Mucosa of descending colon (tissue), 3 donors: Measurements from ENCODE around the gene TACR2. TPM values are rescaled to one million over a fixed set of nuclear protein-coding genes. Genes with fewer than 3 reads are reported as not detected.

ENCODE experiments used
- ATAC-seq: fragments of 200-7000 bp; cut with Tn5 transposase; one replicate; pipeline ENCODE4 v1.9.1; 2020; ENCODE audit warnings: mild to moderate bottlenecking, moderate library complexity
- DNase-seq, 3 donors: peaks; one replicate each; pipeline ENCODE4 v3.0.0-alpha.2; 2020
- H3K36me3 ChIP-seq: fragments of 200-600 bp; one replicate; pipeline ENCODE4 v1.8.0; 2021; ENCODE audit warnings: low read depth, mild to moderate bottlenecking
- H3K4me1 ChIP-seq: fragments of 200-600 bp; one replicate; pipeline ENCODE4 v1.8.0; 2021; ENCODE audit warnings: low read depth, mild to moderate bottlenecking
- H3K4me3 ChIP-seq: fragments of 200-600 bp; one replicate; pipeline ENCODE4 v1.8.0; 2021; ENCODE audit warnings: mild to moderate bottlenecking
- H3K9me3 ChIP-seq: fragments of 200-600 bp; one replicate; pipeline ENCODE4 v1.8.0; 2021; ENCODE audit warnings: mild to moderate bottlenecking
- intact Hi-C, 2 donors: fragments of 100-400 bp; cut with DNase I in 1 of 2; cut with micrococcal nuclease in 1 of 2; formaldehyde crosslinking; loops; one replicate each; pipeline versions ENCODE4 v1.11.0 to v1.11.1; 2022; cut with DNase I, micrococcal nuclease
- total RNA-seq, 3 donors: library from RNA; stranded (reverse); fragmentation: NEBNext Ultra II Directional in 2 of 3; extraction: Animal tissue kit (Norgen Biotek cat#: 25700) in 2 of 3; gene quantifications; one replicate each; pipeline versions ENCODE4 v1.2.1 to v1.2.4, GENCODE V29; 2021 to 2023
- TF ChIP-seq, protein P1 (sequence below): fragments of 200-600 bp; IDR thresholded peaks from one replicate; pipeline ENCODE4 v1.8.0; 2022; ENCODE audit warnings: antibody characterized with exemption, mild to moderate bottlenecking
- donor health status: DM: no; HTN: no; CAD: no; lungs with moderate emphysema.
- donor health status: DM: no; HTN: no; CAD: no.
- donor health status: DM: no; HTN: yes; CAD: no.

The TACR2 gene
- total RNA-seq, 3 donors from 2014 or later = 6.3 to 204 (median 9.5) TPM

- Histone ChIP-seq H3K9me3 (no peaks in the 10 kb centered on the region), H3K4me3 (no peak overlapping the region), H3K4me1 (peaks cover 9% of the 10 kb centered on the region), H3K36me3 (no peaks in the 10 kb centered on the region)
- no peak for ATAC-seq
- intact Hi-C loops = no loop called here
- DNase-seq = no peak
- TF ChIP-seq, protein P1, sequence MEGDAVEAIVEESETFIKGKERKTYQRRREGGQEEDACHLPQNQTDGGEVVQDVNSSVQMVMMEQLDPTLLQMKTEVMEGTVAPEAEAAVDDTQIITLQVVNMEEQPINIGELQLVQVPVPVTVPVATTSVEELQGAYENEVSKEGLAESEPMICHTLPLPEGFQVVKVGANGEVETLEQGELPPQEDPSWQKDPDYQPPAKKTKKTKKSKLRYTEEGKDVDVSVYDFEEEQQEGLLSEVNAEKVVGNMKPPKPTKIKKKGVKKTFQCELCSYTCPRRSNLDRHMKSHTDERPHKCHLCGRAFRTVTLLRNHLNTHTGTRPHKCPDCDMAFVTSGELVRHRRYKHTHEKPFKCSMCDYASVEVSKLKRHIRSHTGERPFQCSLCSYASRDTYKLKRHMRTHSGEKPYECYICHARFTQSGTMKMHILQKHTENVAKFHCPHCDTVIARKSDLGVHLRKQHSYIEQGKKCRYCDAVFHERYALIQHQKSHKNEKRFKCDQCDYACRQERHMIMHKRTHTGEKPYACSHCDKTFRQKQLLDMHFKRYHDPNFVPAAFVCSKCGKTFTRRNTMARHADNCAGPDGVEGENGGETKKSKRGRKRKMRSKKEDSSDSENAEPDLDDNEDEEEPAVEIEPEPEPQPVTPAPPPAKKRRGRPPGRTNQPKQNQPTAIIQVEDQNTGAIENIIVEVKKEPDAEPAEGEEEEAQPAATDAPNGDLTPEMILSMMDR = no peak
Measured at GRCh38 chr10:69353977-69354635, 62.6 kb downstream of the TACR2 start.

Other genes with a start within 250 kb of the TACR2 start
- gene SUPV3L1, start 236.7 kb downstream of the TACR2 start, total RNA-seq = 10 to 100 TPM; 23.7 to 33.5 (median 27.5) TPM
- gene HKDC1, start 196.6 kb downstream of the TACR2 start, total RNA-seq = 10 to 100 TPM; 20.2 to 31.2 (median 23.9) TPM
- 100 to 1,000 TPM in 1 of 3 donors, 10 to 100 TPM in 2; 63.9 to 102 (median 81.3) TPM for gene HK1, start 138.4 kb downstream of the TACR2 start, total RNA-seq
- gene TSPAN15, start 34.5 kb upstream of the TACR2 start, total RNA-seq = 100 to 1,000 TPM; 118 to 183 (median 139) TPM
- 1 to 10 TPM in 1 of 3 donors, under 1 TPM in 2; 0.35 to 6.7 (median 0.78) TPM for gene NEUROG3, start 156.5 kb upstream of the TACR2 start, total RNA-seq
- gene FAM241B, start 213.3 kb upstream of the TACR2 start, total RNA-seq = 1 to 10 TPM; 2.2 to 3.7 (median 3.5) TPM